Measurements from ENCODE around the gene ASXL1.
A peak's percentile ranks its signal among the peaks of the same experiment; 100 is the strongest.

ASXL1 gene

DNA sequence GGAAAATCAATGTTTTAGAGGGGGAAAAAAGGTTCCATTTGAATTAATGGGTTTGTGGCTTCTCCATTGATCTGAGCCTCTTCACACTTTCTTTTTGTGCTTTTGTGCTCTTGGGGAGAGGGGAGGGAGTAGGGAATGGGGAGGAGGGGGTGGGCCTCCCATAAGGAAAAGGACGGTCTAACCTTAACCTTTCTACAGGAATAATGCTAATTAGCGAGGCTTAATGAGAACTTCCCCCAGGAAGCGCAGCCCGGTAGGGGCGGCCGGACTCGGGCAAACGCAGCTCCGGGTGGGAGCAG, 124.0 kb downstream of the ASXL1 start:
- TF ChIP-seq, protein P1, sequence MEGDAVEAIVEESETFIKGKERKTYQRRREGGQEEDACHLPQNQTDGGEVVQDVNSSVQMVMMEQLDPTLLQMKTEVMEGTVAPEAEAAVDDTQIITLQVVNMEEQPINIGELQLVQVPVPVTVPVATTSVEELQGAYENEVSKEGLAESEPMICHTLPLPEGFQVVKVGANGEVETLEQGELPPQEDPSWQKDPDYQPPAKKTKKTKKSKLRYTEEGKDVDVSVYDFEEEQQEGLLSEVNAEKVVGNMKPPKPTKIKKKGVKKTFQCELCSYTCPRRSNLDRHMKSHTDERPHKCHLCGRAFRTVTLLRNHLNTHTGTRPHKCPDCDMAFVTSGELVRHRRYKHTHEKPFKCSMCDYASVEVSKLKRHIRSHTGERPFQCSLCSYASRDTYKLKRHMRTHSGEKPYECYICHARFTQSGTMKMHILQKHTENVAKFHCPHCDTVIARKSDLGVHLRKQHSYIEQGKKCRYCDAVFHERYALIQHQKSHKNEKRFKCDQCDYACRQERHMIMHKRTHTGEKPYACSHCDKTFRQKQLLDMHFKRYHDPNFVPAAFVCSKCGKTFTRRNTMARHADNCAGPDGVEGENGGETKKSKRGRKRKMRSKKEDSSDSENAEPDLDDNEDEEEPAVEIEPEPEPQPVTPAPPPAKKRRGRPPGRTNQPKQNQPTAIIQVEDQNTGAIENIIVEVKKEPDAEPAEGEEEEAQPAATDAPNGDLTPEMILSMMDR (IDR thresholded peaks at IDR 0.05; ENCODE audit: borderline replicate concordance, insufficient read depth, low read depth, low read length): no peak
- H3K4me3 ChIP-seq (ENCODE audit: low read depth, low read length): no peak overlapping the region

DNA sequence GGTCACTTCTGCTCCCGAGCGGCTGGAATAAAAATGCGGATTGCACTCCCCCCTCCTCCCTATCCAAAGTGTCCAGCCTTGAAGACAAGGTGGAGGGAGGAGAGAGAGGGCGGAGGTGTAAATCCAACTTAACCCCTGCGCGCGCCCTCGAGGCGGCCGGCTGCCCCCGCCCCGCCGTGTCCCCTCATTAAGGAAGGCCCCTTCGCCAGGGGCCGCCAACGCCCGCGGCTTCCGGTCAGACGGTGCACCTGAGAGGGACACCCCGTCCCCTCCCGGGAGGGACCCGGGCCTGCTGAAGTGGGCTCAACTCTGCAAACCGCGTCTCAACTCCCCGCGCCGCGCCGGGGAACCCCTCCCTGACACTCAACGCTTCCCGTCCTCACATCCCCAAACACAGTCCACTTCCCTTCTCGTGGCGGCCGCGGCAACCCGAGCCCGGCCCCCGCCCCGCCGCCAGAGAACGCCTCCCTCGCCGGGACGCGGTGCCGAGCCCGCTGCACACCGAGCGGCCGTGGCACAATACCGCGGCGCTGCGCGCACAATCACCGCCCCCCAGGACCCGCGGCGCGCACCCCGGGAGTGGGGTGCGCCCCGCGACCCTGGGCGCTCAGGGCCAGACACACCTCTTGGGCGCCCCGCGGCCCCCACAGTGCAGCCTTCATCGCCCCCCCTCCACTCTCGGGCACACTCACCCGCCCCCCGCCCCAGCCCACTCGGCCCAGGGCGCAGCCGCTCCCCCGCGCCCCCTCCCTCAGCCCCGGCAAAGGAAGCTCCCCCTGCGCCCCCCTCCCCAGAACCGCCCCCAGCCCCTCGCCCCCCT, 124.5 kb downstream of the ASXL1 start:
- peak overlapping the region; percentile 40 for H3K4me3 ChIP-seq (ENCODE audit: low read depth, low read length)
- TF ChIP-seq, protein P1 (IDR thresholded peaks at IDR 0.05; ENCODE audit: borderline replicate concordance, insufficient read depth, low read depth, low read length): no peak

DNA sequence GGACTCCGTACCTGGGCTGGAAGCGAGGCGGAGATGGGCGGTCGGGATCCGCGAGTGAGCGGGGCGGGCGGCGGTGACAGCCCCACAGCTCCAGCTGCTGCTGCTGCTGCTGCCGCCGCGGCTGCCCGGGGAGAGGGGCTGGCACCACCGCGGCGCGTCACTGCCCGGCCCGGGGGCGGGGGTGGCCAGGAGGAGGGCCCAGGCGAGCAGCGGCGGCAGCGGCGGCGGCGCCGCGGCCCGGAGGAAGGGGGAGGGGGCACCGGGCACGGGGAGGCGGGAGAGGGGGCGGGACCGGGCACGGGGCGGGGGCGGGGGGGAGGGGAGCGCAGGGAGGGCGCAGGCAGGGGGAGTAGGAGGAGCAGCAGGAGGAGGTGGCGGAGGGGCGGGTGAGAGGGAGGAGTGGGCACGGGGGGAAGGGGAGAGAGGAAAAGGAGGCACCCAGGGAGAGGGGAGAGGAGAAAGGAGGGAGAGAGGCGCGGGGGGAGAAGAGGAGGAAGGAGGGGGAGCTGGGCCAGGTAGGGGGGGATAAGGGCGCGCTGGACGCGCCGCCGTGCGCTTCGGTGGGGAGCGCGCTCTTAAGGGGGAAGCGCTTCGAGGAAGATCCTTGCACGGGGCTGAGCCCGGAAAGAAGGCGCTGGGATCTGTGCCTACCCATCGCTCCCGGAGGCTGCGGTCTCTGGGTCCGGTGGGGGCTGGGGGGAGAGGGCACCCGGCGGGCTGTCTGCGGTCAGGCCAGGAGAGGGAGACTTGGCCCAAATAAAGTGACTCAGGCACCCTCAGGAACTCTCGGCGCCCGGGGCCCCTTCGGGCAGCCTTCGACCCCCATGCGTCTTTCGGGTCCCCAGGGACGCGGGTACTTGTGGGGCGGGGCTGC, 125.5 kb downstream of the ASXL1 start:
- peak overlapping the region; percentile 52 for H3K4me3 ChIP-seq (ENCODE audit: low read depth, low read length)
- TF ChIP-seq, protein P1 (IDR thresholded peaks at IDR 0.05; ENCODE audit: borderline replicate concordance, insufficient read depth, low read depth, low read length): no peak

DNA sequence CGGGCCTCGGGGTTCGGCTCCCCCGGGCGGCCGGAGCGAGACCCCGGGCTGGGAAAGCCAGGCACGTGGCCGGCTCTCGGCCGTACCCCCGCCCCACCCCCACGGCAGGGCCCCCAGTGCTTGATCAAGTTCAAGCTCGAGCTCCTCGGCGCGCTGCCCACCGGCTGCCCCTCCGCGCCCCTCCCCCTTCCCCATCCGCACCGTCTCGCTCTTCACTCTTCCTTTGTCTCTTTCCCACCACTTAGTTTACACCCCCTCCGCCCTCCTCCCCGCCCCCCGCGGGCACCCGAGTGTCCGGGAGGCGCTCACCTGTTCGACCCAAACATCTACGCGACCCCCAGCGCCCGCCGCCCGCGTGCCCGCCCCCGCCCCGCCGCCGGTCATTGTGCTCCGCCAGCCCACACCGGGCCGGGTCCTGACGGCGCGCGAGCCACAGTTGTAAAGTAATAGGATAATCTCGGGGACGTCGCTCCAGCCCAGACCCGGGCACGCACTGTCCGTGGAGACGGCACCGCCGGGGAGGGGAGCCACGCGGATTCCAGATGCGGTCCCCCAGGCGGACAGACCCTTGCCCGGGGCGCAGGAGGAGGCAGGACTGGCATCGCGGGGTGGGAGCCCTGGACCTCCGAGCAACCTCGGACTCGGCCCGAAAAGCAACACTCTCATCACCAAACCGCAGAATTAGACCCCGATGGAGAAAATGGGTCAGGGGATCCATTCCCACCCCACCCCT, 126.3 kb downstream of the ASXL1 start:
- peak overlapping the region; percentile 52 for H3K4me3 ChIP-seq (ENCODE audit: low read depth, low read length)
- TF ChIP-seq, protein P1 (IDR thresholded peaks at IDR 0.05; ENCODE audit: borderline replicate concordance, insufficient read depth, low read depth, low read length): no peak

DNA sequence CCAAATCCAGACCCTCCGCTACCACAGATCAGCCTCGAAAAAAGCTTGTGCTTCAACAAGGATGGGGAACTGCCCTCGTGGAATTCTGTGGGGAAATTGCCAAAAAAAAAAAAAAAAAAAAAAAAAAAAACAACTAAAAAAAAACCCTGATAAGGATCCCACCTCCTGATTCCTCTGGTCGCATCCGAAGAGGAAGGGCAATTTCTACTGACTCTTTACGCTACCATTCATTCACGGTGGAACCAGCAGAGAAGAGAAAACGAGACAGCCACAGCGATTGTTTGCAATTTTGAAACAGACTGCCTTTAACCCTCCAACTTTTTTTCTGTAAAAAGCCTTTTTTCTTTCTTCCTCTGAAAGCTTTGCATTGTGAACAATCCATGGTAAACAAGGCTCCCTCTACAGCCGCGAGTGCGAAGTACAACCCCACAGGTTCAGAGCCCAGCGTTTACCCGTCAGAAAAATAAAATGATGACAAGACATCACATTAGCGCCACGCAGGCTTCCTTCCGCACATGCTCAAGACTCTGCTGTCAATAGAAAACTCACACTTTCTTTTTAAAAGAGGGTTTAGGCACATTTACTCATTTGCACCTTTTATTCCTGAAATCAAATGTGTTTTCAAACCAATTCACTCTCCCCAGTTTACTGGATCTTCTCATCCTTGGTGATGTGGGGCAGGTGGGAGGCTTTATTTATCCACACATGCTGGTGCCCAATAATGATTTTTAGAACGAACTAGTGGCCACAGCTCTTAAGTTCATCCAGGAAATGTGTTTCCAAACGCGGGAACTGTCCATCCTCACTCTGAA, 127.0 kb downstream of the ASXL1 start:
- H3K4me3 ChIP-seq (ENCODE audit: low read depth, low read length): peak overlapping the region; percentile 31
- TF ChIP-seq, protein P1 (IDR thresholded peaks at IDR 0.05; ENCODE audit: borderline replicate concordance, insufficient read depth, low read depth, low read length): peak; percentile 74

DNA sequence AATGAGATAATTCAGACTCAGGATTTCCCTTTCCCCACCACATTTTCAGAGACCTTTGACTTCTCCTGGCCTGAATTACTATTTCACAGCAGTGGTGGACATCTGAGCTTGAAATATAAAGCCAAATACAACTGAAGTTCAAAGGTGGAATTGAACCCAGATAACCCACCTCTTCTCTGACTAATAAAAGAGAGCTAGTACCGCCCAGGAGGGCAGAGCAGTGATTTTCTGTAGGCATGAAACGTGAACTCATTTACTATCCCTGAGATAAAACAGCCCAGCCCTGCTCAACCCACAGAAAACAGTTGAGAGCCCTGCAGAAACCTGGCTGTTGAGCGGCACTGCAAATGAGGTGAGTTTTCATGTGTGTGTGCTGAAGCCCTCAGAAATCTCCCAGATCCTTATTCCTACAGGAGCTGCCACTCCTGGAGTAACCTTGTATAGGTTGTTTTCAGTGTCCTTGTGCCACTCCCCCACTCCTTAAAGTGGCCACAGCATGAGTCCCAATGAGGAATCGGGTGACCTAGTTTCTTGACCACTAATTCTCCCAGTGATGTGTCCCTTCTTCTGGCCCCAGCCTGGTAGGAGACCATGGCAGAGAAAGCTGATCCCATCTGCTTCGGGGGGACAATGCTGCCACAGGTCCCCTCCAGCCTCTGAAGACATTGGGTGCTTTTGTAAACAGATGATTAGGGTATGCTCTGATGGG, 127.8 kb downstream of the ASXL1 start:
- H3K4me3 ChIP-seq (ENCODE audit: low read depth, low read length): no peak overlapping the region
- TF ChIP-seq, protein P1 (IDR thresholded peaks at IDR 0.05; ENCODE audit: borderline replicate concordance, insufficient read depth, low read depth, low read length): no peak

All from GM12875 (cell line).